Measurements from ENCODE around the gene ARHGAP26. TPM values are rescaled to one million over a fixed set of nuclear protein-coding genes. Genes with fewer than 3 reads are reported as not detected.

The ARHGAP26 gene
- total RNA-seq, 1 experiment from 2014 or later = 5.9 TPM

GRCh38 chr5:143151056-143151700, 381.0 kb downstream of the ARHGAP26 start:
- H3K4me3 ChIP-seq (ENCODE audit: insufficient read depth, low read depth, low read length) = no peak overlapping the region
- H3K36me3 ChIP-seq (replicated peaks; ENCODE audit: control insufficient read depth, insufficient read depth, low read length) = no peaks in the 10 kb centered on the region
- no peaks in the 10 kb centered on the region for H3K27me3 ChIP-seq (ENCODE audit: control insufficient read depth, insufficient read depth, low read length)
- DNase-seq = no peak

- DNase-seq = no peak
- H3K36me3 ChIP-seq (replicated peaks; ENCODE audit: control insufficient read depth, insufficient read depth, low read length) = no peaks in the 10 kb centered on the region
- H3K27me3 ChIP-seq (ENCODE audit: control insufficient read depth, insufficient read depth, low read length) = no peaks in the 10 kb centered on the region
- no peak overlapping the region for H3K4me3 ChIP-seq (ENCODE audit: insufficient read depth, low read depth, low read length)
These were observed 382.3 kb downstream of the ARHGAP26 start for GRCh38 chr5:143152445-143152844.

GRCh38 chr5:143153332-143154119, 383.3 kb downstream of the ARHGAP26 start:
- DNase-seq = no peak
- Histone ChIP-seq H3K27me3 (ENCODE audit: control insufficient read depth, insufficient read depth, low read length) (no peaks in the 10 kb centered on the region), H3K36me3 (replicated peaks; ENCODE audit: control insufficient read depth, insufficient read depth, low read length) (no peaks in the 10 kb centered on the region), H3K4me3 (ENCODE audit: insufficient read depth, low read depth, low read length) (no peak overlapping the region)

GRCh38 chr5:143154510-143155370, 384.6 kb downstream of the ARHGAP26 start:
- H3K27me3 ChIP-seq (ENCODE audit: control insufficient read depth, insufficient read depth, low read length) = no peaks in the 10 kb centered on the region
- no peak overlapping the region for H3K4me3 ChIP-seq (ENCODE audit: insufficient read depth, low read depth, low read length)
- no peaks in the 10 kb centered on the region for H3K36me3 ChIP-seq (replicated peaks; ENCODE audit: control insufficient read depth, insufficient read depth, low read length)
- DNase-seq = no peak

GRCh38 chr5:143155455-143155854, 385.3 kb downstream of the ARHGAP26 start:
- Histone ChIP-seq H3K4me3 (ENCODE audit: insufficient read depth, low read depth, low read length) (no peak overlapping the region), H3K27me3 (ENCODE audit: control insufficient read depth, insufficient read depth, low read length) (no peaks in the 10 kb centered on the region), H3K36me3 (replicated peaks; ENCODE audit: control insufficient read depth, insufficient read depth, low read length) (no peaks in the 10 kb centered on the region)
- no peak for DNase-seq

- Histone ChIP-seq H3K36me3 (replicated peaks; ENCODE audit: control insufficient read depth, insufficient read depth, low read length) (no peaks in the 10 kb centered on the region), H3K27me3 (ENCODE audit: control insufficient read depth, insufficient read depth, low read length) (no peaks in the 10 kb centered on the region), H3K4me3 (ENCODE audit: insufficient read depth, low read depth, low read length) (no peak overlapping the region)
- no peak for DNase-seq
These were observed 385.9 kb downstream of the ARHGAP26 start for GRCh38 chr5:143156086-143156485.

GRCh38 chr5:143156572-143156971, 386.4 kb downstream of the ARHGAP26 start:
- Histone ChIP-seq H3K27me3 (ENCODE audit: control insufficient read depth, insufficient read depth, low read length) (no peaks in the 10 kb centered on the region), H3K36me3 (replicated peaks; ENCODE audit: control insufficient read depth, insufficient read depth, low read length) (no peaks in the 10 kb centered on the region), H3K4me3 (ENCODE audit: insufficient read depth, low read depth, low read length) (no peak overlapping the region)
- DNase-seq = no peak

- Histone ChIP-seq H3K4me3 (ENCODE audit: insufficient read depth, low read depth, low read length) (no peak overlapping the region), H3K27me3 (ENCODE audit: control insufficient read depth, insufficient read depth, low read length) (no peaks in the 10 kb centered on the region), H3K36me3 (replicated peaks; ENCODE audit: control insufficient read depth, insufficient read depth, low read length) (no peaks in the 10 kb centered on the region)
- DNase-seq = no peak
These were observed 388.9 kb downstream of the ARHGAP26 start for GRCh38 chr5:143159031-143159430.

- DNase-seq = no peak
- Histone ChIP-seq H3K4me3 (ENCODE audit: insufficient read depth, low read depth, low read length) (no peak overlapping the region), H3K27me3 (ENCODE audit: control insufficient read depth, insufficient read depth, low read length) (no peaks in the 10 kb centered on the region), H3K36me3 (replicated peaks; ENCODE audit: control insufficient read depth, insufficient read depth, low read length) (no peaks in the 10 kb centered on the region)
These were observed 391.8 kb downstream of the ARHGAP26 start for GRCh38 chr5:143161885-143162540.

GRCh38 chr5:143162810-143163209, 392.6 kb downstream of the ARHGAP26 start:
- Histone ChIP-seq H3K27me3 (ENCODE audit: control insufficient read depth, insufficient read depth, low read length) (no peaks in the 10 kb centered on the region), H3K36me3 (replicated peaks; ENCODE audit: control insufficient read depth, insufficient read depth, low read length) (no peaks in the 10 kb centered on the region), H3K4me3 (ENCODE audit: insufficient read depth, low read depth, low read length) (no peak overlapping the region)
- DNase-seq = no peak

- Histone ChIP-seq H3K27me3 (ENCODE audit: control insufficient read depth, insufficient read depth, low read length) (no peaks in the 10 kb centered on the region), H3K4me3 (ENCODE audit: insufficient read depth, low read depth, low read length) (no peak overlapping the region), H3K36me3 (replicated peaks; ENCODE audit: control insufficient read depth, insufficient read depth, low read length) (no peaks in the 10 kb centered on the region)
- no peak for DNase-seq
These were observed 394.4 kb downstream of the ARHGAP26 start for GRCh38 chr5:143164557-143164956.

- no peak for DNase-seq
- Histone ChIP-seq H3K4me3 (ENCODE audit: insufficient read depth, low read depth, low read length) (no peak overlapping the region), H3K36me3 (replicated peaks; ENCODE audit: control insufficient read depth, insufficient read depth, low read length) (no peaks in the 10 kb centered on the region), H3K27me3 (ENCODE audit: control insufficient read depth, insufficient read depth, low read length) (no peaks in the 10 kb centered on the region)
These were observed 395.1 kb downstream of the ARHGAP26 start for GRCh38 chr5:143165049-143165880.

GRCh38 chr5:143166090-143166489, 395.9 kb downstream of the ARHGAP26 start:
- Histone ChIP-seq H3K4me3 (ENCODE audit: insufficient read depth, low read depth, low read length) (no peak overlapping the region), H3K27me3 (ENCODE audit: control insufficient read depth, insufficient read depth, low read length) (no peaks in the 10 kb centered on the region), H3K36me3 (replicated peaks; ENCODE audit: control insufficient read depth, insufficient read depth, low read length) (no peaks in the 10 kb centered on the region)
- DNase-seq = no peak

All from H7 (cell line).